Suprapubic skin (tissue), 4 donors: ENCODE results near the gene TFDP3.

Experiments used
- CTCF ChIP-seq, 2 donors: fragments of 200-600 bp in 1 of 2; fragments of 450-650 bp in 1 of 2; sonication (generic) in 1 of 2; IDR thresholded peaks; one replicate each; pipeline ENCODE4 v1.5.1; 2016 to 2019; ENCODE audit warnings: antibody characterized with exemption in 2 of 2, mild to moderate bottlenecking in 1 of 2, moderate library complexity in 1 of 2
- EP300 ChIP-seq: sonication (generic); formaldehyde crosslinking; IDR thresholded peaks from one replicate; pipeline ENCODE4 v1.6.1; 2017; ENCODE audit warnings: antibody characterized with exemption
- POLR2A ChIP-seq, 2 donors: fragments of 450-650 bp; IDR thresholded peaks; one replicate each; pipeline ENCODE4 v1.6.1; 2017; ENCODE audit warnings: antibody characterized with exemption in 2 of 2, mild to moderate bottlenecking in 2 of 2, moderate library complexity in 2 of 2
- POLR2AphosphoS5 ChIP-seq, 3 donors: sonication (generic); formaldehyde crosslinking; IDR thresholded peaks; one replicate each; pipeline ENCODE4 v1.6.1; 2017; ENCODE audit warnings: antibody characterized with exemption in 3 of 3

DNA sequence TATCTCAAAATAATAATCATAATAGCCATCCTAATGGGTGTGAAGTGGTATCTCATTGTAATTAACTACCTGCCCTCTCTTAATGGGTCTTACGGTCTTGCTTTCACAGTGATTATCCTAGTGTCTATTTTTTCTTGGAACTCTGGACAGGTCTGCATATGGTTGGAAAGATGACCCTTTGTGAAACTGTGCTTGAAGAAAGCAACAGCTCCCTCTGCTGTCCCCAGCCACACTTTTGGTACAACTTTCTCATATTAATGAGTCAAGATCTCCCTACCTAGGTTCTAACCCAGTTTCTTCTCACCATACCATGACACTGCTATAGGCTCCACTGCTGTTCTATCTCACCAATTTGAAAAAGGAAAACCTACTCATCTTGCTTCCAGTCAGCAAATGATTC, 2.4 kb downstream of the TFDP3 start:
- no peak for TF ChIP-seq CTCF (IDR thresholded peaks at IDR 0.05)
- no peak for TF ChIP-seq POLR2A (IDR thresholded peaks at IDR 0.05)
- TF ChIP-seq EP300 = no peak
- no peak for TF ChIP-seq POLR2AphosphoS5 (IDR thresholded peaks at IDR 0.05)
